Right kidney (tissue), 1 donor: Measurements from ENCODE around the gene RTN3.
"Not testable (repeated sequence)": the region's sequence is repeated elsewhere in the genome, so short reads cannot be mapped to it uniquely, and the experiment has no call there.

Experiments used
- DNase-seq: peaks from one replicate; pipeline ENCODE4 v3.0.0-alpha.2; 2016

Gene RTN3

GRCh38 chr11:63680834-63681320, 423 bp upstream of the RTN3 start:
- DNase-seq: no peak

- DNase-seq: peak; percentile 74
These were observed 1.0 kb downstream of the RTN3 start for GRCh38 chr11:63682066-63683021.

- DNase-seq: no peak
These were observed 2.1 kb downstream of the RTN3 start for GRCh38 chr11:63683133-63683991.

- DNase-seq: not testable (repeated sequence)
These were observed 3.9 kb downstream of the RTN3 start for GRCh38 chr11:63685158-63685721.

- DNase-seq: no peak
These were observed 5.6 kb downstream of the RTN3 start for GRCh38 chr11:63686926-63687325.

- no peak for DNase-seq
These were observed 6.5 kb downstream of the RTN3 start for GRCh38 chr11:63687845-63688244.

GRCh38 chr11:63694596-63694995, 13.3 kb downstream of the RTN3 start:
- DNase-seq: no peak

GRCh38 chr11:63698976-63699733, 17.9 kb downstream of the RTN3 start:
- DNase-seq: peak; percentile 25

- no peak for DNase-seq
These were observed 18.6 kb downstream of the RTN3 start for GRCh38 chr11:63699896-63700295.

GRCh38 chr11:63705526-63705925, 24.2 kb downstream of the RTN3 start:
- no peak for DNase-seq

GRCh38 chr11:63708764-63709163, 27.5 kb downstream of the RTN3 start:
- no peak for DNase-seq

- DNase-seq: no peak
These were observed 28.1 kb downstream of the RTN3 start for GRCh38 chr11:63709336-63709884.

GRCh38 chr11:63710476-63711217, 29.3 kb downstream of the RTN3 start:
- no peak for DNase-seq

- DNase-seq: no peak
These were observed 30.5 kb downstream of the RTN3 start for GRCh38 chr11:63711838-63712237.

- no peak for DNase-seq
These were observed 32.5 kb downstream of the RTN3 start for GRCh38 chr11:63713766-63714165.

GRCh38 chr11:63716046-63716445, 34.7 kb downstream of the RTN3 start:
- DNase-seq: no peak

GRCh38 chr11:63719001-63719400, 37.7 kb downstream of the RTN3 start:
- DNase-seq: no peak

- no peak for DNase-seq
These were observed 38.7 kb downstream of the RTN3 start for GRCh38 chr11:63719987-63720386.

GRCh38 chr11:63720611-63721010, 39.3 kb downstream of the RTN3 start:
- no peak for DNase-seq

GRCh38 chr11:63729326-63729725, 48.0 kb downstream of the RTN3 start:
- DNase-seq: no peak

- DNase-seq: no peak
These were observed 55.6 kb downstream of the RTN3 start for GRCh38 chr11:63736864-63737263.
